G401 (cell line): Measurements from ENCODE around the gene LYRM4. TPM values are rescaled to one million over a fixed set of nuclear protein-coding genes. Genes with fewer than 3 reads are reported as not detected.

ENCODE experiments used
- DNase-seq: peaks from one replicate; pipeline ENCODE4 v3.0.0-alpha.2; 2015; ENCODE audit warnings: low spot score
- in situ Hi-C: cut with HindIII; loops from 2 replicates; pipeline ENCODE4 v1.10.0; 2016; ENCODE audit warnings: low sequenced_read_pairs, mixed read lengths
- total RNA-seq: library from RNA; depleted of rRNA; stranded (reverse); fragments of >200 nt; shearing (Covaris generic); gene quantifications from 2 replicates; pipeline ENCODE4 v1.2.3, GENCODE V29; 2014

Gene LYRM4
- total RNA-seq, 1 experiment from 2014 or later, result 39.1 TPM

DNA sequence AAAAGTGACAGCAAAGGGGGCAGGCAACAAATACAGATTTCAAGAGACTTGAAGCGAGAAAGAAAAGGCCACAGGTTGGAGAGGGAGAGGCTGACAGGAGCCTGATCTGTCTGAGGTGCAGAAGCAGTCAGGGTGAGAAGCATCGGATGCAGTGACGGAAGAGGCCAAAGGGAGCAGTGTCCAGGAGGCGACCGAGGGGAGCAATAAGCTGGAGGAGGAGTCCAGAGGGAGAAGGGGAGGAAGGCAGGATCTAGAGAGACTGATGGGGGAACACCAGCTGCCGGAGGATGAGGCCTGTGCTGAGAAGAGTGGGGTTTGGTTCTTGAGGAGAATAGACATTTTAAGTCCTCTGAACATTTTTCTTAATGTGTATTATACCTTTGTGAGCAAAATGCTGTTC, 24.3 kb upstream of the LYRM4 start:
- no peak for DNase-seq
- in situ Hi-C loops, result no loop called here

DNA sequence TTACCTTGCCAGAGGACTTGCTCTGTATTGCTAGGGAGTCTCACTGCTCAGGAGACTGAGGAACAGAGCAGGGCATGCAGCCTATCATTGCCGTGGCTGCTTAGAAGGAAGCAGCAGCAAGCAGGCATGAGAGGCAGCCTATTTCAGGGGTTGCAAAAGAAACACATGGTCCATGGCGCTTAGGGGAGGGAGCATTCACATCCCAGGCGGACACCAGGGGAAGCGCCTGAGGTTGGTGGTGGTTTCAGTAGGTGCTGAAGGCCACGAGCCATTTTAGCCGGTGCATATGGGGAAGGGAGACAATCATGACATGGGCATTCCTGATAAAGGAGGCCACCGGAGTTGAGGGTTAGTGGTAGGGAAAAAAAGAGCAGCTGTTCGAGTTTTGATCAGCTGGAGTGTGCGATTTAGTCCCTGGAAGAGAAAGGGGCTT, 21.5 kb upstream of the LYRM4 start:
- in situ Hi-C loops, result no loop called here

DNA sequence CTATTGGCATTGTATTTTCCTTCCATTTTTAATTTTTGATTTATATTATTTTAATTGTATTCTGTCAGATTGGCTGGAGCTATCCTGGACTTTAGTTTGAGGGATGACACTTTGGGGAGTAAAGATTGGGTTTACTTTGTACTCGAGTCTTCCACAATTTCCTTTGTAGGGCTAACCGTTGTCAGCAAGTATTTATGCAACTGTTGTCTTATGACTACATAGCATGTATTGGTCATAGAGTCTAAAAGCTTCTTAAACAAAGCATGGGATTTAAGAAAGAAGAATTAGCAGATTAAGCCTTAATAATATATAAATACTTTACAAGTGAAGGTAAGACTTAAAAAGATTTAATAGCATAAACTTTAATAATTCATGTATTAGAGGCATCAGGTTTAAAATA, 20.2 kb upstream of the LYRM4 start:
- no peak for DNase-seq
- in situ Hi-C loops, result no loop called here

More for the DNA sequence above, 21.5 kb upstream of the LYRM4 start:
- DNase-seq, result no peak

DNA sequence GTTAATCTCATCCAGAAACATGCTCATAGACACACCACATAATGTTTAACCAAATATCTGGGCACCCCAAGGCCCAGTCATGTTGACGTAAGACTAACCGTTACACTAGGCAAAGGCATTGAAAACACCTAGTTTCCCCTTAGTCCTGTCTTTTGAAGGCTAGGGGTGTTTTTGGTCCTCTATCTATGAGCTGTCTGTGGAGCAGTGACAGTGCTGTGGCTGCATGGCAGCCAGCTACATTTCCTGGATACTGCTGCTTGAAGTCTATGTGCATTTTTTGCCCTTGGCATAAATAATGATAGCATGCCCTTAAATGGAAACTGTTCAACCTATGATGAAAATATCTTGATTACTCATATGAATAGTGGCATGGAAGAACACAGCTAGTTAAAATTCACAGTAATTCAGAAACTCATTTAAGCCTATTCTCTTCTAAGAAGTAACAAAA, 19.2 kb upstream of the LYRM4 start:
- in situ Hi-C loops, result no loop called here
- no peak for DNase-seq

DNA sequence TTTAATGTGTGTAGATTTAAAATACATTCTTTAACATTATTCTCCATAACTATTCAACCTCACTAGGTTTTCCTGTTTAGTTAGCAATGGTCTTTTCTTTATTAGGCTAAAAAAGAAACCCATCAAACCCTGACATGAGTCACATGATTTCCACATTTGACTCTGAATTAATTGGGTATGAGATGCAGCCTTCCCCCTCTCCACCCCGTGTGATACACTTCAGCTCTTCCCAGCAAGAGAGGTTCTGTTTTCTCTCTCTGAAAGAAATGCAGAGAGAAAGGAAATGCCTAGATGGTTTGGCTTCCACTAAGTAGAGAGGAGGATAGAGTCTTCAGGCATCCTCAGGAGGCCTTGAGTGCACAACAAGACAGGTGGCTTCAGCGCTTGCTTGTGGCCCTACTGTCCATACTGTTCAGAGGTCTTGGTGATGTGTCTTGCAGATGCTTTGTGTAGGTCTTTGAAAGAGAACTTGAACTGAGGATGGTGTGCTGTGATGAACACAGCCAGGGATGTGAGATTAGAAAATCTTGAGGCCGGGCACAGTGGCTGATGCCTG, 17.9 kb upstream of the LYRM4 start:
- no peak for DNase-seq
- in situ Hi-C loops, result no loop called here

DNA sequence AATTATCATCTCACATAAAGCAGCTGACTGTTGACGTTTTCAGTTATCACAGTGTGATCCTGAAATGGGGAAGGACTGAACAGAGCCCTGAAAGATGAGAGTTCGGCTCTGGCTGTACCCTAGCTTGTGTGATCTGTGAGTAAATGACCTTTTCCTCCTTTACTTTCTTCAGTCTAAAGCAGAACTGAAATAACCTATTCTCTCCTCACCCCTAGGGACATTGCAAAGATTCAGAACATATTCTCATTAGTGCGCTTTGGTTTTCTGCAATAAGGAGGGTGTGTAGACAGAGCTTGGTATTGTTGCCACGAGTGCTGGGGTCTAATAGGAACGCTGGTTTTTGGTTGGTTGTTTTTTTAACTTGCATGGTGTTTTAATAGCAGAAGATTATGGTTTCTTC, 17.3 kb upstream of the LYRM4 start:
- in situ Hi-C loops, result no loop called here
- DNase-seq, result no peak

DNA sequence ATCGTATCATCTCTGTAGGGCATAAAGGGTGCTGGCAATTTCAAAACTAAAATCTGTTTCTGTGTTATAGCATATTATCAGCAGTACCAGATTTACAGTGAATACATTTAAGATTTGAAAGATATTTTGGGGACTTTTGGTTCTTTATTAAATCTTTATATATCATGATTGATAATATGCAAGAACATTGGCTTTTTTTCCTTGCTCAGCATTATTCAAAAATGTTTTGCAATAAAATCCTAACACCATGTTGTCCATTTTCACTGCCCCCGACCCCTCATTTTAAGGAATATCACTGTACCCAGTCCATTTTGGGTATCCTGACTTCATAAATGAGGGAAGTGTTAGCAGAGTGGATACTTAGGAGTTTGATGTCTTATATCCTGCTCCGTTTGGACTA, 16.8 kb upstream of the LYRM4 start:
- DNase-seq, result no peak
- in situ Hi-C loops, result no loop called here

DNA sequence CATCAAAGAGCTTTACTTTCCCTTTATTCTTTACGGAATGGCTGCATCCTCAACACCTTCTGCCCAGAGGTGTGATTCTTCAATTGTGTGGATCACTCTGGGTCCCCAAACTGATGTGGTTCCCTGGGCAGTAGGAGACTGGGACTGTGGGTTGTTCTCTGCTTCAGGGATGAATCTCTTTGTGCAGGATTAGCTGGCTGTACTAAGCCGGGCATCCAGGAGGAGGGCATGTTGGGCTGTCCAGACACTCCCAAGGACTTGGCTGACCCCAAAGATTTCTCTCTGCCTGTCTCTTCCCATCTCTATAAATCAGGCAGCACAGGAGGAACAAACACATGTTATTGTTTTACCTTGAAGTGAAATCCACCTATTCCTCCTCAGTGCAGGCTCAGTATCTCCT, 15.8 kb upstream of the LYRM4 start:
- no peak for DNase-seq
- in situ Hi-C loops, result no loop called here

DNA sequence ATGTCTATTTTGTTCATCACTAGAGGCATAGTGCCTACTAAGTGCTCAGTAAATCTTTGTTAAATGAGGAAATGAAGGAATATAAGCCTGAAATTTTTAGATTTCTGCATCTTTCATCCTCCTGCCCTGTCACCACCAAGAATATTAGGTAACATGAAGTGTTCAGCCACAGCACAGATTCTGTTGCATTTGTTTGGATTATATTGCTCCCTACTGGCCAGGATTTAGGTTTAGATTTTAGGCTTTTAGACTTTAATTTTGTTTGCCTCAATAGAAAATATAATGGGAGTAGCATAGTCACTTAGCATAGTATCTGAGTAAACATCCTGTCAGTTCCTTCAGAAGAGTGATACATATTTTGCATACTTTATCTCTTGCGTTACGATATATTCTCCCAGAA, 14.7 kb upstream of the LYRM4 start:
- in situ Hi-C loops, result no loop called here
- no peak for DNase-seq

DNA sequence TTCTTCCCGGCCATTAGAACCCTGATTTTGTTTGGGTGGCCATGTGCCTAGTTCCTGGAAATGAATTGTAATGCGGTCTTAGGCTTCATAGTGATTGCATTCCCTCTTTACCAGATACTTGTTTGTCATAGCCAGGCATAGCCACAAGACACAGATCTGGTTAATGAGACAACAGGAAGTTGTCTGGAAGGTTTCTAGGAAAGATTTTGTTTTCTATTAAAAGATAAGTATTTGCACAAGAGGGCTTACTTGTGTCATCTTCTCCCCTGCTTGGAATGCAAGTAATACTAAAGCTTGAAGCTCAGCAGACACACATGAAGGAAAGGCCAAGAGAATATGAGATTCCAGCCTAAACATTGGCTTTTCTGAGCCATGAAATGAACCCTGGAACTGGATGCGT, 13.5 kb upstream of the LYRM4 start:
- in situ Hi-C loops, result no loop called here
- DNase-seq, result no peak

DNA sequence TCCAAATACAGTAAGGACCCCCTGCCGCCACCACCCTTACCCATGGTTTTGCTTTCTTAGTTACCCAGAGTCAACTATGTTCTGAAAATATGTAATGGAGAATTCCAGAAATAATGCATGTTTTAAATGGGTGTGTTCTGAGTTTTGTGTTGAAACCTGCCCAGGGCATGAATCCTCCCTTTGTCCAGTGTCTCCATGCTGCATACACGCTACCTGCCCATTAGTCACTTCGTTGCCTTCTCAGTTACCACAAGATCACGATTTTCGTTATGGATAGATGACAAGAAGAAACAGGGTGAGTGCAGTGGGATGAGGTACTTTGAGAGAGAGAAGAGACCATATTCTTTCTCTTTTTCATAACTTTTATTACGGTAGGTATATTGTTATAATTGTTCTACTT, 11.2 kb upstream of the LYRM4 start:
- no peak for DNase-seq
- in situ Hi-C loops, result no loop called here

DNA sequence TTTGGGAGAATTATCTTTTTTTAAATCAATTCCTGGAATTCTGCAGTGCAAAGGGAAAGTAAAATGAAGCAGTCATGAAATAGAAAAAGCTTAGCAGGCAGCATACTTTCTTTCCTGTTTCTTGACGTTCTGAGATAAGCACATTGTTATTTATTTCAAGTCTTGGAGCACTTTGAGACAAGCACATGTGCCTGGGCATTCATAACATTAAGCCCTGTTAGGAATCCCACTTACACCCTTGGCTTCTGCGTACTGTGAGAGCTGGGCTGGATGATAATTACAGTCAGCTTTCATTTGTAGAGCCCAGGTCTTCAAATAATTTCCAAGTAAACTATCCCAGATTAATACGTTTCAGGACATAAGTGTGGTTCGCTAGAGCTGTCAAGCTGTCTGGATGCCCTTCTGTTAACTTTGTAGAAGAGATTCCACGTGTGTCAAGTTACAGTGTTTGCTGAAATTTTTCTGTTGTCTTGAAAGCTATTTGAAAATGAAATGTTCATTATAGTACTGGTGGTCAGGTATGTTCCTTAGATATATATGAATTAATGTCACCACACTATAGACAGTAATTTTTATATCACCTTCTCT, 9.4 kb upstream of the LYRM4 start:
- no peak for DNase-seq
- in situ Hi-C loops, result no loop called here

DNA sequence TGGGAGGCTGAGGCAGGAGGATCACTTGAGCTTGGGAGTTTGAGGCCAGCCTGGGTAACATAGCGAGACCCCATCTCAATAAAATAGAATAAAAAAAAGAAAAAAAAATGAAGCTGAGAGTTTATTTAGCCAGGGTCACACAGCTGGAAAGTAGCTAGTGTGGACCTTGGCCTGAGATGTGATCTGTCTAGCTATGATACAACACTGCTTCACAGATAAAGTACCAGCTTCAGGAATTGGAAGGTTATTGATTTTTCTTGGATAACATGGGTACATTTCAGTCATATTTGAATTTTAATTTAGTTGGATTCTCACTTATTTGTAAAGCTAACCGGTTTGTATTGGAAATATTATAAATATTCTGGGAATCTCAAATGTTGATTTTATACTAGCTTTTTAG, 5.7 kb upstream of the LYRM4 start:
- no peak for DNase-seq
- in situ Hi-C loops, result no loop called here

DNA sequence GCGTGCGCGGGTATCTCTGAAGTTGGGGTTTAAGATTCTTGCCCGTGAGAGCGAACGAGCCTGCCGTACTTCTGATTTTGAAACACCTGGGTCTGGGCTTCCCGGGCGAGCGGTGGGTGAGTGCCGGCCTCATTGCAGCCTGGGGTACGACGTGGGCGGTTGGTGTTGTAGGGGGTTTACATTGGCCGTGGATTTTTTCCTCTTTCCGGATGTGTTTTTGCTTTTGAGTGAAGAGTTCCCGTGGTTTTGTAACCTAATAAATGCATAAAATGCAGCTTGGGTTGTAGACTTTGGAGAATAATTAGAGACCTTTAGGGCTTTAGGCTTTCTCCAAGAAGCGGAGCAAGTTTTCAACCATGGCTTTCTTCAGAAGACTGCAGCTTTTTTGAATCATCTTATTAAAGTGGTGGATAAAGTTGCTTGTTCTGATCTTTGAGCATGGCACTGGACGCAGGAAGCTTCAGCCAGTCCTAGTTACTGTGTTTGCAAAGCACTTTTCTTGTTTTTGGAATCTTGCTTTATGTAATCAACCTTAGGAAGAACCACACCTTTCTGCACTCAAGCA, 877 bp upstream of the LYRM4 start:
- DNase-seq, result peak; percentile 34
- in situ Hi-C loops, result no loop called here

DNA sequence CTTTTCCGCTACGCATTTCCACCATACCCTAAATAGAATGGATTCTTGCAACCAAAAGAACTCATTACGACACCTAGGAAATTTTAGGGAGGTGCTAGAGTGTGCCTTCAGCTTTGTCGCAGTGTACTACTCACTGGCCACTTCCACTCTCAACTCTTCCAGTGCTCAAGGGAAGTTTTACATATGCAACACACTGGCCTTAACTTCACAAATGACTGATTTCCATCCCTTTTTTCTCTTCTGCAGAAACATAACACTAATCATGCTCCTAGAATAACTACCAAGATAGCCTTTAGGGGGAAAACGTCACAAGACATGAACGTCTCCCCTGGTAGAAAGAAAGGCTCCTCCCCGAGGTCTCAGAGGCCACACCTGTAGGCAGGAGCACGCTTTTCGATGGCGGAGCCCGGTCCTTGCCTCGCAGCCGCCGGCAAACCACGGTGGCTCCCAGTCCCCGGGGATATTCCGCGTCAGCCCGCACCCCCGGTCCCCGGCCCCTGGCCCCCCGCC, 584 bp downstream of the LYRM4 start:
- DNase-seq, result peak; percentile 83
- in situ Hi-C loops, result no loop called here

DNA sequence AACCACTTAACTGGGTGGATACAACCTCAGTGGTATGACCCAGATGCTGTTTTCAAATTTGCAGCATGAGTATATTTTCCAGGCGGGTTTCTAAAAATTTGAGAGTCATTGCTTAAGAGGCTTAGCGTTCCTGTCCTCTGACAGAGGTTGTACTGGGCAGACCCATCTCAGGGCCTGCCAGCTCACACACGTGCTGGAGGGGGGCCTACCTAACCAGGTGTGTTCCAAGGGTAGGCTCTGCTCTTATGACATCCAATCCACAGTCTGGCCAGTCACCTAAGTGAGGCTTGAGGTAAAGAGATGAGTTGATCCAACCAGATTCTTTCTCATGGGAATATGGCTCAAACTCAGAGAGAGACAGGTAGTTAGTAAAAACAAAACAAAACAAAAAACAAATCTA, 1.3 kb downstream of the LYRM4 start:
- in situ Hi-C loops, result no loop called here
- DNase-seq, result no peak

DNA sequence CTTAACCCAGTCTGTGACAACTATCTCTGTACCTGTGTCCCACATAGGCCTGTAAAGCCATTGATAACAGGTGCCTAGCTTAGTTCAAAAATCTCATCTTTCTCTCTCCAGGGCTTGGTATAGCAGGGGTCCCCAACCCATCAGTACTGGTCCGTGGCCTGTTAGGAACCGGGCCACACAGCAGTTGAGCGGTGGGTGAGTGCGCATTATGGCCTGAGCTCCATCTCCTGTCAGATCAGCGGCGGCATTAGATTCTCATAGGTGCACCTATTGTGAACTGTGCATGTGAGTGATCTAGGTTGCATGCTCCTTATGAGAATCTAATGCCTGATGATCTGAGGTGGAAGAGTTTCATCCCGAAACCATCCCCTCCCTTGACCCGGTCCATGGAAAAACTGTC, 3.4 kb downstream of the LYRM4 start:
- DNase-seq, result no peak
- in situ Hi-C loops, result no loop called here

DNA sequence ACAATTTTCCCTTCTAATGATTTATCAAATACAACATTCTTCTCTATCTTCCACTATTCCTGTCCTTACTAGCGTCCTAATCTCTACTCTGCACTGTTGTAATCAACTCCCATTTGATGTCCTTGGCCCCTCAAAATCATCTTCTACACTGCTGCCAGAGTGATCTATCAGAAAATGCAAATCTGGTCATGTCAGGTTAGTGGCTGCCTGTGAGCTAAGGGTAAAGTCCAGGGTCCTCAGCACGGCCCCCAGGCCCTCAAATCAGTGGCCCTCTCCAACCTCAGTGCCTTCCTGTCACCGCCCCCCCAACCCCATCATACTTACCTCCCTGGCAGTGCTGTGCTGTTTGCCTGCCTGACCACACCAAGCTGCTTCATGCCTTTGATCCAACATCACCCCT, 3.8 kb downstream of the LYRM4 start:
- DNase-seq, result no peak
- in situ Hi-C loops, result no loop called here

DNA sequence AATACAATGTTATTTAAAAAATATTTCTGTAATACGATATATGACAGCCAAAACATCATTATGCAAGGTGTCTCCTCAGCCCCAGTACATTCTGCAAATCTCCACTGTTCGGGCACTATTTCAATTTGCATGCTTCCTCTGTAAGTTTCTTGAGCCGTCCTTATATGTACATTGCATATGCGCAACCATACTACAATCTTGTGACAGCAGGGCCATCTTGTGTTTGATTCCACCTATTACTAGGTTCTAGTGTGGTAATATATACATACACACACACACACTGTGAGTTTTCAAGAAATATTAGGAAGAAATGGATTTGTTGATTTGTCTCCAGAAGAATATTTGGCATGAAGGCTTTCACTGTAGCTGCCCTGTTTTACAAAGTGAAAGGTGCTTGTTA, 9.8 kb downstream of the LYRM4 start:
- DNase-seq, result no peak
- in situ Hi-C loops, result no loop called here

DNA sequence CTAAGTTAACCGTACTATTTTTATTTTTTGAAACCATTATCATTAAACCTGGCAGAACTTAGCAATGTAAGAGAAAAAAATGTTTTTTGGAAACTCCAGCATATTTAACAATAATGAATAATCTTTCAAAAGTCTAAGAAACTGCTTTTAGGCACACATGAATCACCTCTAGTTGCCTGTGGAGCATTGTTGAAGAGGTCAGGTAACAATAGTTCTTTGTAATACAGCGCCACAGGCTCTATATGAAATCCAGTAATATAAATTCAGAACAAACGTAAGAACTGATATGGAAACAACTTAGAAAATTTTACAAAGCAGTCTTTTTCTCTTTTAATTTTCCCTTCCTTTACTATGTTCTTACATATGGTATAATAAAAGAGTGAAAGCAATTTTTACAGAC, 10.3 kb downstream of the LYRM4 start:
- no peak for DNase-seq
- in situ Hi-C loops, result no loop called here
